Kidney tubule cell (primary cell): Measurements from ENCODE around the gene OXER1.

Experiments used
- DNase-seq: peaks from one replicate; pipeline ENCODE4 v3.0.0-alpha.2; 2018; ENCODE audit warnings: low spot score

The OXER1 gene

GRCh38 chr2:42793334-42794270 lies 29.7 kb upstream of the OXER1 start:
- no peak for DNase-seq

GRCh38 chr2:42792583-42793333 lies 28.8 kb upstream of the OXER1 start, which contains the start of gene HAAO:
Gene HAAO, minus strand, starts transcription at chr2:42792583. Its CDS starts 47 bp downstream, at chr2:42792536.
- peak; percentile 29 for DNase-seq

GRCh38 chr2:42792087-42792582 lies 28.2 kb upstream of the OXER1 start:
- no peak for DNase-seq

- no peak for DNase-seq
Measured at GRCh38 chr2:42791606-42792005, 27.7 kb upstream of the OXER1 start.

- no peak for DNase-seq
Measured at GRCh38 chr2:42789751-42790150, 25.8 kb upstream of the OXER1 start.

- DNase-seq: no peak
Measured at GRCh38 chr2:42788882-42789281, 24.9 kb upstream of the OXER1 start.

- DNase-seq: no peak
Measured at GRCh38 chr2:42788478-42788793, 24.5 kb upstream of the OXER1 start.

- no peak for DNase-seq
Measured at GRCh38 chr2:42787788-42788477, 24.0 kb upstream of the OXER1 start.

- DNase-seq: no peak
Measured at GRCh38 chr2:42787424-42787787, 23.5 kb upstream of the OXER1 start.

- DNase-seq: no peak
Measured at GRCh38 chr2:42786561-42787345, 22.8 kb upstream of the OXER1 start.

- no peak for DNase-seq
Measured at GRCh38 chr2:42784204-42784880, 20.4 kb upstream of the OXER1 start.

- DNase-seq: no peak
Measured at GRCh38 chr2:42783511-42783910, 19.6 kb upstream of the OXER1 start.

GRCh38 chr2:42781181-42781580 lies 17.2 kb upstream of the OXER1 start:
- DNase-seq: no peak

GRCh38 chr2:42777883-42778805 lies 14.2 kb upstream of the OXER1 start:
- peak; percentile 84 for DNase-seq

GRCh38 chr2:42775810-42776209 lies 11.9 kb upstream of the OXER1 start:
- DNase-seq: no peak

GRCh38 chr2:42775186-42775585 lies 11.3 kb upstream of the OXER1 start:
- no peak for DNase-seq

- DNase-seq: no peak
Measured at GRCh38 chr2:42771546-42772153, 7.7 kb upstream of the OXER1 start.

GRCh38 chr2:42770288-42771131 lies 6.6 kb upstream of the OXER1 start:
- peak; percentile 44 for DNase-seq
